Skeletal muscle cell (primary cell): ENCODE data around the gene TPM1.

ENCODE experiments used
- DNase-seq: peaks from one replicate; pipeline ENCODE4 v3.0.0-alpha.2; 2010; ENCODE audit warnings: low read depth
- H3K4me3 ChIP-seq: 2 replicates; pipeline ENCODE4 v1.5.1; 2011; ENCODE audit warnings: low read depth, mild to moderate bottlenecking, control low read depth, low read length, moderate library complexity

Gene TPM1

GRCh38 chr15:63110428-63111026 lies 68.0 kb downstream of the TPM1 start:
- H3K4me3 ChIP-seq, result no peak overlapping the region

GRCh38 chr15:63111481-63111880 lies 68.9 kb downstream of the TPM1 start:
- no peak for DNase-seq
- no peak overlapping the region for H3K4me3 ChIP-seq

More at GRCh38 chr15:63110428-63111026, 68.0 kb downstream of the TPM1 start:
- no peak for DNase-seq

GRCh38 chr15:63112871-63113270 lies 70.3 kb downstream of the TPM1 start:
- no peak overlapping the region for H3K4me3 ChIP-seq
- no peak for DNase-seq

- no peak for DNase-seq
- H3K4me3 ChIP-seq, result no peak overlapping the region
Observed at GRCh38 chr15:63114465-63114864, 71.9 kb downstream of the TPM1 start.
